Spleen (tissue), 11 donors: ENCODE data around the gene UNC5CL. TPM values are rescaled to one million over a fixed set of nuclear protein-coding genes. Genes with fewer than 3 reads are reported as not detected.

Experiments
- DNase-seq: peaks from one replicate; pipeline ENCODE4 v3.0.0-alpha.2; 2020
- H3K27ac ChIP-seq, 8 donors: fragments of 200-600 bp; sonication (generic) in 7 of 8; 1 replicate in 4 of 8; 2 replicates in 4 of 8; pipeline versions ENCODE4 v1.5.0 to v1.8.0; 2016 to 2021; ENCODE audit warnings: inconsistent platforms in 4 of 8, mild to moderate bottlenecking in 4 of 8, moderate library complexity in 1 of 8
- H3K27me3 ChIP-seq, 7 donors: fragments of 200-600 bp; sonication (generic) in 6 of 7; replicated peaks in 1 of 7; 1 replicate in 4 of 7; 2 replicates in 3 of 7; pipeline versions ENCODE4 v1.5.0 to v1.8.0; 2016 to 2021; ENCODE audit warnings: inconsistent platforms in 3 of 7, mild to moderate bottlenecking in 1 of 7
- H3K36me3 ChIP-seq, 6 donors: fragments of 200-600 bp; sonication (generic) in 5 of 6; 1 replicate in 4 of 6; 2 replicates in 2 of 6; pipeline versions ENCODE4 v1.5.0 to v1.8.0; 2016 to 2021; ENCODE audit warnings: inconsistent platforms in 2 of 6
- H3K4me1 ChIP-seq, 6 donors: fragments of 200-600 bp; sonication (generic) in 5 of 6; 1 replicate in 3 of 6; 2 replicates in 3 of 6; pipeline versions ENCODE4 v1.5.0 to v1.8.0; 2016 to 2021; ENCODE audit warnings: inconsistent platforms in 3 of 6
- H3K4me3 ChIP-seq, 8 donors: fragments of 200-600 bp; sonication (generic) in 7 of 8; 1 replicate in 4 of 8; 2 replicates in 4 of 8; pipeline versions ENCODE4 v1.5.0 to v1.8.0; 2016 to 2021; ENCODE audit warnings: inconsistent platforms in 4 of 8, mild to moderate bottlenecking in 4 of 8, moderate library complexity in 2 of 8
- H3K9me3 ChIP-seq, 8 donors: fragments of 200-600 bp; sonication (generic) in 7 of 8; 1 replicate in 4 of 8; 2 replicates in 4 of 8; pipeline versions ENCODE4 v1.5.0 to v1.8.0; 2016 to 2021; ENCODE audit warnings: inconsistent platforms in 4 of 8
- CTCF ChIP-seq, 11 experiments: fragments of 200-600 bp in 7 of 11; fragments of 450-650 bp in 4 of 11; sonication (generic) in 4 of 11; IDR thresholded peaks in 8 of 11; conservative IDR thresholded peaks in 3 of 11; 1 replicate in 7 of 11; 2 replicates in 4 of 11; pipeline versions ENCODE4 v1.4.0 to v1.8.0; 2016 to 2021; ENCODE audit warnings: antibody characterized with exemption in 11 of 11, inconsistent platforms in 4 of 11, mild to moderate bottlenecking in 1 of 11
- POLR2A ChIP-seq, 3 donors: fragments of 450-650 bp; IDR thresholded peaks; one replicate each; pipeline ENCODE4 v1.5.1; 2017; ENCODE audit warnings: antibody characterized with exemption in 3 of 3, mild to moderate bottlenecking in 1 of 3
- POLR2AphosphoS5 ChIP-seq, 3 donors: sonication (generic); formaldehyde crosslinking; IDR thresholded peaks; one replicate each; pipeline ENCODE4 v1.5.1; 2017; ENCODE audit warnings: antibody characterized with exemption in 3 of 3
- WGBS, 5 donors: extraction: QIAGEN DNeasy Blood & Tissue Kit in 3 of 5; methylation state at CpG; one replicate each; pipeline versions ENCODE4 v1.1.5 to v1.1.7; 2013 to 2018; 5-methylcytosine and 5-hydroxymethylcytosine counted together
- intact Hi-C: fragments of 100-400 bp; cut with DNase I; formaldehyde crosslinking; loops from one replicate; pipeline ENCODE4 v1.15.0; 2023; ENCODE audit warnings: low total_unique reads
- polyA plus RNA-seq, 3 donors: library from polyadenylated mRNA; stranded (reverse); fragments of 200-250 nt; gene quantifications; one replicate each; pipeline ENCODE4 v1.2.1, GENCODE V29; 2013
- total RNA-seq, 7 donors: library from RNA; depleted of rRNA in 3 of 7; stranded (reverse); fragments of >200 nt in 3 of 7; fragmentation: NEBNext Ultra II Directional in 4 of 7; extraction: Animal tissue kit (Norgen Biotek cat#: 25700) in 4 of 7; gene quantifications; one replicate each; pipeline versions ENCODE4 v1.1.0 to v1.2.1, GENCODE V29; 2016 to 2021
- donor health status: healthy with polysubstance abuse.
- donor health status: DM: no; HTN: no; CAD: no; lungs with moderate emphysema.
- donor health status: DM: no; HTN: no; CAD: no.
- donor health status: Bipolar disorder and iron deficiency.
- donor health status: healthy.
- donor health status: DM: no; HTN: no; CAD: no.
- donor health status: DM: yes; HTN: yes; CAD: no.

UNC5CL gene
- total and polyA plus RNA-seq, 10 donors: 1.4 to 3.9 (median 2.7) TPM

GRCh38 chr6:41080621-41081020 is 41.6 kb upstream of the UNC5CL start:
- Histone ChIP-seq H3K9me3 (no peaks in the 10 kb centered on the region), H3K36me3 (peaks cover 3 to 69% (median 35%) of the 10 kb centered on the region in 6 donors), H3K4me3 (peak overlapping the region in 2 of 8 donors; percentile 2 to 41), H3K27ac (peak overlapping the region; percentile 16 to 82 (median 68)), H3K4me1 (peaks cover 15 to 72% (median 34%) of the 10 kb centered on the region in 6 donors), H3K27me3 (no peaks in the 10 kb centered on the region)
- 33 to 41% (median 40%) methylated on average over 2 of the region's 2 CpGs for WGBS, 5 donors
- intact Hi-C loops: no loop called here
- peak; percentile 83 for DNase-seq
- TF ChIP-seq POLR2AphosphoS5 (IDR thresholded peaks at IDR 0.05): peak in 1 of 3 donors; percentile 61
- no peak for TF ChIP-seq CTCF (IDR thresholded peaks at IDR 0.05 in 8 of 11, conservative IDR thresholded peaks at IDR 0.05 in 3 of 11)

- WGBS, 5 donors: 94 to 100% (median 97%) methylated on average over 1 of the region's 1 CpG
Observed at GRCh38 chr6:41079080-41079479, 40.1 kb upstream of the UNC5CL start.

GRCh38 chr6:41078101-41078500 is 39.1 kb upstream of the UNC5CL start:
- WGBS, 5 donors: 91 to 98% (median 96%) methylated on average over 3 of the region's 3 CpGs
- H3K4me1 ChIP-seq: peaks cover 33 to 91% (median 52%) of the 10 kb centered on the region in 6 donors
- no peak overlapping the region for H3K27ac ChIP-seq
- no peak for DNase-seq
- no peak for TF ChIP-seq POLR2AphosphoS5 (IDR thresholded peaks at IDR 0.05)
- intact Hi-C loops: no loop called here
- H3K9me3 ChIP-seq: no peaks in the 10 kb centered on the region
- peaks cover 0 to 44% (median 19%) of the 10 kb centered on the region in 6 donors for H3K36me3 ChIP-seq
- H3K27me3 ChIP-seq: no peaks in the 10 kb centered on the region
- H3K4me3 ChIP-seq: no peak overlapping the region

More at GRCh38 chr6:41079080-41079479, 40.1 kb upstream of the UNC5CL start:
- no peak for DNase-seq
- TF ChIP-seq CTCF (IDR thresholded peaks at IDR 0.05 in 8 of 11, conservative IDR thresholded peaks at IDR 0.05 in 3 of 11) (no peak), POLR2A (IDR thresholded peaks at IDR 0.05) (no peak), POLR2AphosphoS5 (IDR thresholded peaks at IDR 0.05) (no peak)
- Histone ChIP-seq H3K4me3 (no peak overlapping the region), H3K27me3 (no peaks in the 10 kb centered on the region), H3K9me3 (no peaks in the 10 kb centered on the region), H3K4me1 (peaks cover 31 to 87% (median 49%) of the 10 kb centered on the region in 6 donors), H3K27ac (peak overlapping the region in 1 of 8 donors; percentile 82), H3K36me3 (peaks cover 0 to 54% (median 22%) of the 10 kb centered on the region in 6 donors)
- intact Hi-C loops: no loop called here

- 87 to 96% (median 95%) methylated on average over 2 of the region's 2 CpGs for WGBS, 5 donors
- H3K4me3 ChIP-seq: no peak overlapping the region
- no peak for TF ChIP-seq POLR2AphosphoS5 (IDR thresholded peaks at IDR 0.05)
- TF ChIP-seq CTCF (IDR thresholded peaks at IDR 0.05 in 8 of 11, conservative IDR thresholded peaks at IDR 0.05 in 3 of 11): no peak
- no peak for TF ChIP-seq POLR2A (IDR thresholded peaks at IDR 0.05)
Observed at GRCh38 chr6:41077536-41077935, 38.5 kb upstream of the UNC5CL start.

More at GRCh38 chr6:41077536-41077935, 38.5 kb upstream of the UNC5CL start:
- no peak for DNase-seq
- Histone ChIP-seq H3K36me3 (peaks cover 0 to 38% (median 19%) of the 10 kb centered on the region in 6 donors), H3K4me1 (peaks cover 33 to 88% (median 52%) of the 10 kb centered on the region in 6 donors), H3K9me3 (no peaks in the 10 kb centered on the region), H3K27ac (no peak overlapping the region), H3K27me3 (no peaks in the 10 kb centered on the region)
- intact Hi-C loops: no loop called here
